ENCODE data around the gene SLC7A6. TPM values are rescaled to one million over a fixed set of nuclear protein-coding genes. Genes with fewer than 3 reads are reported as not detected.
A peak's percentile ranks its signal among the peaks of the same experiment; 100 is the strongest.

Gene SLC7A6
- total and polyA plus RNA-seq, 2 of the 13 experiments (the other 11 are each of a cell fraction or from before 2014, with no cell fraction given), result 35.8 to 70.8 TPM

DNA sequence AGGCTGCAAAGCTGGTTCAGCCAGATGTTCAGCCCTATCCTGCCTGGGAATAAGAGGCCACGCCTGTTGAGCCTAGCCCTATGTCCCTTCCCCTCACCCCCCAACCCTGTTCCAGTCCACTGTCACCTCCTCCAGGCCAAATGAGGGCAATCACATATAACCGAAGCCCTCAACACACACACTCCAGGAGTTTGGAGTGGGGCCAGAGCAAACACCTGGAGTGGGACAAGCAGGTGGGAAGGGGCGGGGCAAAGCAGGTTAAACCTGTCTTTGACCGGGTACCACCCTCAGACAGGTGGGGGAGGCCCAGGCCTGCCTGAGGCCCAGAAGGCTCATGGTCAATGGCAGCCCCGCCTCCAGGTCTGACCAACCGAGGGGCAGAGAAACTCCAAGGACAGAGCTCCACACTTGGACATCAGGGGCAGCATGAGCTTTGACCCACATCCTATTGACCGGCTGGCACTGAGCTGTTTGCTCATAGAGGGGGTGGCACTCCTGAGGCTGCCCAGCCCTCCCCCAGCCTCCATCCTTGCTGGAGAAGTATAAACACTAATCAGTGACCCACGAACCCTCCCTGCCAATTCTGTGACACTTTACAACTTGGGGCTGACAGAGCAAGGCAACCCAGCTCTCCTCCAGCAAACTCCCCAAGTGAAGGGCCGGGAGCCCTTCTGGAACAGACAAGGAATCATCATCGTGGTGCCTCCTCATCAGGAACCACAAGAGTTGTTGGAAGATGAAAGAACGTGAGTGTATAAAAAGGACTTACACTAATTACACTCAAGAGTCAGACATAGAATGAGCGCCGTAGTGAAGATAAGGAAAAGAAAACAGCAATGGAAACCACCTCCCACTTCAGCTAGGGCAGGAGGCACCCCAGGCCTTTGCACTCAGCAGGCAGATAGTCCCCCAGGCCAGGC is 29.9 kb upstream of the SLC7A6 start (continued):
- peak; percentile 87; the same call in 1 of the 2 replicates for TF ChIP-seq NR1H2 (CRISPR knock-in tag; IDR thresholded peaks at IDR 0.05; ENCODE audit: borderline replicate concordance, low read depth)
- TF ChIP-seq, protein P1, sequence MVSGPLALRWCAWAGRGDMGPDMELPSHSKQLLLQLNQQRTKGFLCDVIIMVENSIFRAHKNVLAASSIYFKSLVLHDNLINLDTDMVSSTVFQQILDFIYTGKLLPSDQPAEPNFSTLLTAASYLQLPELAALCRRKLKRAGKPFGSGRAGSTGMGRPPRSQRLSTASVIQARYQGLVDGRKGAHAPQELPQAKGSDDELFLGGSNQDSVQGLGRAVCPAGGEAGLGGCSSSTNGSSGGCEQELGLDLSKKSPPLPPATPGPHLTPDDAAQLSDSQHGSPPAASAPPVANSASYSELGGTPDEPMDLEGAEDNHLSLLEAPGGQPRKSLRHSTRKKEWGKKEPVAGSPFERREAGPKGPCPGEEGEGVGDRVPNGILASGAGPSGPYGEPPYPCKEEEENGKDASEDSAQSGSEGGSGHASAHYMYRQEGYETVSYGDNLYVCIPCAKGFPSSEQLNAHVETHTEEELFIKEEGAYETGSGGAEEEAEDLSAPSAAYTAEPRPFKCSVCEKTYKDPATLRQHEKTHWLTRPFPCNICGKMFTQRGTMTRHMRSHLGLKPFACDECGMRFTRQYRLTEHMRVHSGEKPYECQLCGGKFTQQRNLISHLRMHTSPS (CRISPR knock-in tag; IDR thresholded peaks at IDR 0.05; ENCODE audit: low read depth), result peak; percentile 99
- no peak for TF ChIP-seq RFXANK (CRISPR knock-in tag; IDR thresholded peaks at IDR 0.05)
- no peak for TF ChIP-seq ATF1 (CRISPR knock-in tag; IDR thresholded peaks at IDR 0.05)
- no peak for TF ChIP-seq ZKSCAN1 (IDR thresholded peaks at IDR 0.05; ENCODE audit: low read length)
- TF ChIP-seq ZMYM2 (CRISPR knock-in tag; IDR thresholded peaks at IDR 0.05), result 0 out of 2 replicates have a peak, but pooled peaks have one; percentile 31
- peak; percentile 33; the same call in 1 of the 2 replicates for TF ChIP-seq HNF1A (IDR thresholded peaks at IDR 0.05; ENCODE audit: low read depth)
- no peak for TF ChIP-seq HNF1A (CRISPR knock-in tag; IDR thresholded peaks at IDR 0.05; ENCODE audit: borderline replicate concordance)
- TF ChIP-seq CCDC6 (CRISPR knock-in tag; IDR thresholded peaks at IDR 0.05), result peak; percentile 83; the same call in 1 of the 2 replicates
- no peak for TF ChIP-seq JUNB (CRISPR knock-in tag; IDR thresholded peaks at IDR 0.05; ENCODE audit: borderline replicate concordance)
- TF ChIP-seq, protein P2, sequence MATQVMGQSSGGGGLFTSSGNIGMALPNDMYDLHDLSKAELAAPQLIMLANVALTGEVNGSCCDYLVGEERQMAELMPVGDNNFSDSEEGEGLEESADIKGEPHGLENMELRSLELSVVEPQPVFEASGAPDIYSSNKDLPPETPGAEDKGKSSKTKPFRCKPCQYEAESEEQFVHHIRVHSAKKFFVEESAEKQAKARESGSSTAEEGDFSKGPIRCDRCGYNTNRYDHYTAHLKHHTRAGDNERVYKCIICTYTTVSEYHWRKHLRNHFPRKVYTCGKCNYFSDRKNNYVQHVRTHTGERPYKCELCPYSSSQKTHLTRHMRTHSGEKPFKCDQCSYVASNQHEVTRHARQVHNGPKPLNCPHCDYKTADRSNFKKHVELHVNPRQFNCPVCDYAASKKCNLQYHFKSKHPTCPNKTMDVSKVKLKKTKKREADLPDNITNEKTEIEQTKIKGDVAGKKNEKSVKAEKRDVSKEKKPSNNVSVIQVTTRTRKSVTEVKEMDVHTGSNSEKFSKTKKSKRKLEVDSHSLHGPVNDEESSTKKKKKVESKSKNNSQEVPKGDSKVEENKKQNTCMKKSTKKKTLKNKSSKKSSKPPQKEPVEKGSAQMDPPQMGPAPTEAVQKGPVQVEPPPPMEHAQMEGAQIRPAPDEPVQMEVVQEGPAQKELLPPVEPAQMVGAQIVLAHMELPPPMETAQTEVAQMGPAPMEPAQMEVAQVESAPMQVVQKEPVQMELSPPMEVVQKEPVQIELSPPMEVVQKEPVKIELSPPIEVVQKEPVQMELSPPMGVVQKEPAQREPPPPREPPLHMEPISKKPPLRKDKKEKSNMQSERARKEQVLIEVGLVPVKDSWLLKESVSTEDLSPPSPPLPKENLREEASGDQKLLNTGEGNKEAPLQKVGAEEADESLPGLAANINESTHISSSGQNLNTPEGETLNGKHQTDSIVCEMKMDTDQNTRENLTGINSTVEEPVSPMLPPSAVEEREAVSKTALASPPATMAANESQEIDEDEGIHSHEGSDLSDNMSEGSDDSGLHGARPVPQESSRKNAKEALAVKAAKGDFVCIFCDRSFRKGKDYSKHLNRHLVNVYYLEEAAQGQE (IDR thresholded peaks at IDR 0.05; ENCODE audit: borderline replicate concordance in 1 of 2, low read depth in 1 of 2, low read length in 2 of 2), result peak in 1 of 2 experiments; percentile 46; a peak in 1 of 4 replicates
- TF ChIP-seq POLR2A (IDR thresholded peaks at IDR 0.05; ENCODE audit: insufficient read depth in 1 of 2, low read depth in 2 of 2, low read length in 2 of 2), result 0 out of 4 replicates have a peak, but pooled peaks of 1 of the 2 experiments have one; percentile 29
- TF ChIP-seq ZNF766 (CRISPR knock-in tag; IDR thresholded peaks at IDR 0.05; ENCODE audit: borderline replicate concordance), result no peak
- TF ChIP-seq SP140L (CRISPR knock-in tag; IDR thresholded peaks at IDR 0.05; ENCODE audit: borderline replicate concordance), result no peak
- no peak for TF ChIP-seq FOXO4 (CRISPR knock-in tag; conservative IDR thresholded peaks at IDR 0.05)
